HepG2 (cell line): Measurements from ENCODE around the gene TSHZ2. TPM values are rescaled to one million over a fixed set of nuclear protein-coding genes. Genes with fewer than 3 reads are reported as not detected.

ENCODE experiments used
- ATAC-seq: fragments of 200-7000 bp; cut with Tn5 transposase; 3 replicates; pipeline ENCODE4 v1.9.1; 2020; ENCODE audit warnings: mild to moderate bottlenecking, moderate library complexity
- BruUV-seq: library from RNA; stranded (reverse); fragments of 400-500 nt; replicated peaks from 2 replicates; lab custom pipeline; 2021; lab: Mats Ljungman, UMichigan
- CTCF ChIA-PET: fragments of 300-600 bp; formaldehyde crosslinking; extraction: SDS; loops from one replicate; lab custom pipeline; 2021; ENCODE audit warnings: low total read pairs, inconsistent platforms, low intra/inter-chr PET ratio; lab: Yijun Ruan, JAX
- POLR2A ChIA-PET: fragments of 350-600 bp; sonication (Branson Sonifier 250); formaldehyde crosslinking; loops from one replicate; lab custom pipeline; 2020; ENCODE audit warnings: antibody characterized with exemption, inconsistent platforms; lab: Yijun Ruan, JAX
- DNase-seq: peaks from one replicate; pipeline ENCODE4 v3.0.0-alpha.2; 2015; ENCODE audit warnings: low spot score
- FAIRE-seq: peaks from 3 replicates; lab custom pipeline; 2011; peaks lifted over from hg19 to GRCh38; lab: Jason Lieb, UNC
- H2AFZ ChIP-seq: one replicate; pipeline ENCODE4 v1.6.1; 2011; ENCODE audit warnings: low read length, inconsistent platforms
- H3K27ac ChIP-seq: fragments of 300-600 bp; 3 replicates; pipeline ENCODE4 v1.8.0; 2011; ENCODE audit warnings: mixed run types, mild to moderate bottlenecking, mixed read lengths, low read length, inconsistent platforms; ENCODE audit not compliant: insufficient read depth; ENCODE audit errors: extremely low read length
- H3K27me3 ChIP-seq, 2 experiments: fragments of 200-600 bp in 1 of 2; 2 replicates in 1 of 2; 3 replicates in 1 of 2; pipeline versions ENCODE4 v1.6.0 to v1.8.0; 2011; ENCODE audit warnings: low read length in 2 of 2, mild to moderate bottlenecking in 2 of 2, moderate library complexity in 2 of 2, inconsistent platforms in 1 of 2; ENCODE audit not compliant: insufficient read depth in 2 of 2, control insufficient read depth in 1 of 2
- H3K36me3 ChIP-seq, 2 experiments: fragments of 200-600 bp in 1 of 2; replicated peaks in 1 of 2; 2 replicates in 1 of 2; 3 replicates in 1 of 2; pipeline versions ENCODE4 v1.5.1 to v1.8.0; 2011; ENCODE audit warnings: low read length in 2 of 2, inconsistent platforms in 1 of 2; ENCODE audit not compliant: insufficient read depth in 2 of 2, control insufficient read depth in 1 of 2
- H3K4me1 ChIP-seq: 2 replicates; pipeline ENCODE4 v1.5.1; 2012; ENCODE audit warnings: low read length, inconsistent platforms; ENCODE audit not compliant: insufficient read depth
- H3K4me2 ChIP-seq: 2 replicates; pipeline ENCODE4 v1.6.0; 2011; ENCODE audit warnings: low read depth, low read length, inconsistent platforms
- H3K4me3 ChIP-seq, 3 experiments: fragments of 200-600 bp in 1 of 3; sonication (generic), shearing (Covaris generic) in 1 of 3; replicated peaks in 1 of 3; 2 replicates each; pipeline ENCODE4 v1.5.1; 2011 to 2016; ENCODE audit warnings: low read length in 3 of 3, inconsistent platforms in 2 of 3, low read depth in 2 of 3, mild to moderate bottlenecking in 2 of 3, control low read depth in 1 of 3, mixed read lengths in 1 of 3; ENCODE audit not compliant: insufficient read depth in 1 of 3
- H3K79me2 ChIP-seq: one replicate; pipeline ENCODE4 v1.6.1; 2011; ENCODE audit warnings: low read length, inconsistent platforms; ENCODE audit not compliant: insufficient read depth
- H3K9ac ChIP-seq: 2 replicates; pipeline ENCODE4 v1.6.0; 2011; ENCODE audit warnings: mild to moderate bottlenecking, low read depth, low read length, inconsistent platforms; ENCODE audit not compliant: insufficient read depth
- H3K9me3 ChIP-seq: 2 replicates; pipeline ENCODE4 v1.5.1; 2012; ENCODE audit warnings: mild to moderate bottlenecking, low read length
- H4K20me1 ChIP-seq: 2 replicates; pipeline ENCODE4 v1.6.0; 2011; ENCODE audit warnings: inconsistent platforms, mild to moderate bottlenecking, low read length, moderate library complexity; ENCODE audit not compliant: insufficient read depth
- ARNT ChIP-seq: fragments of 450-650 bp; IDR thresholded peaks from 2 replicates; pipeline ENCODE4 v1.6.1; 2017
- NFATC3 ChIP-seq: sonication (generic); formaldehyde crosslinking; IDR thresholded peaks from 2 replicates; pipeline ENCODE4 v1.5.1; 2020; ENCODE audit warnings: mild to moderate bottlenecking, missing genetic modification reagents
- RARG ChIP-seq: sonication (generic); formaldehyde crosslinking; IDR thresholded peaks from 2 replicates; pipeline ENCODE4 v1.4.0; 2020; ENCODE audit warnings: low read depth, mild to moderate bottlenecking, missing genetic modification reagents
- SMAD3 ChIP-seq: sonication (generic); formaldehyde crosslinking; IDR thresholded peaks from 2 replicates; pipeline ENCODE4 v1.4.0; 2020; ENCODE audit warnings: missing genetic modification reagents
- SUZ12 ChIP-seq: fragments of 150-350 bp; IDR thresholded peaks from 2 replicates; pipeline ENCODE4 v1.6.1; 2014; ENCODE audit warnings: low read depth, low read length
- ZNF10 ChIP-seq: sonication (generic); formaldehyde crosslinking; IDR thresholded peaks from 2 replicates; pipeline ENCODE4 v1.4.0; 2020; ENCODE audit warnings: mild to moderate bottlenecking, low read depth, missing genetic modification reagents, borderline replicate concordance
- WGBS: methylation state at CpG from one replicate; pipeline ENCODE4 v1.1.6; 2017; ENCODE audit warnings: low lambda C conversion rate; 5-methylcytosine and 5-hydroxymethylcytosine counted together
- in situ Hi-C: cut with HindIII; loops from 2 replicates; pipeline ENCODE4 v1.10.0; 2017; ENCODE audit warnings: low pct_unique_long_range_greater_than_20kb; ENCODE audit not compliant: extremely low pct_ligation_motif_present
- intact Hi-C: fragments of 100-400 bp; cut with micrococcal nuclease; formaldehyde crosslinking; loops from one replicate; pipeline ENCODE4 v1.10.0; 2022; ENCODE audit not compliant: unreplicated experiment
- polyA plus RNA-seq, 8 experiments: library from polyadenylated mRNA; depleted of rRNA in 3 of 8; stranded (reverse) in 7 of 8; unstranded in 1 of 8; fragments of >200 nt; fragmentation: Illumina TruSeq in 4 of 8; extraction: Trizol in 4 of 8; gene quantifications; 2 replicates each; pipeline versions ENCODE4 v1.2.1 to v1.2.3, GENCODE V29; 2011 to 2016; ENCODE audit warnings: low read depth in 4 of 8, missing spikeins in 1 of 8, mixed read lengths in 1 of 8; ENCODE audit not compliant: insufficient read depth in 1 of 8
- total RNA-seq, 5 experiments: library from RNA; depleted of rRNA; stranded (reverse); fragments of >200 nt; fragmentation: Illumina TruSeq; extraction: Trizol; gene quantifications; 2 replicates each; pipeline ENCODE4 v1.2.3, GENCODE V29; 2016; ENCODE audit warnings: low read depth in 1 of 5
- TF ChIP-seq, protein P1 (sequence below): IDR thresholded peaks from 2 replicates; pipeline ENCODE4 v1.6.1; 2016; ENCODE audit warnings: low read depth, missing genetic modification reagents, missing compliant biosample characterization
- TF ChIP-seq, protein P2 (sequence below): sonication (generic); formaldehyde crosslinking; IDR thresholded peaks from 2 replicates; pipeline ENCODE4 v1.4.0; 2020; ENCODE audit warnings: missing genetic modification reagents
- TF ChIP-seq, protein P3 (sequence below): sonication (generic); formaldehyde crosslinking; IDR thresholded peaks from 2 replicates; pipeline ENCODE4 v1.4.0; 2020; ENCODE audit warnings: missing genetic modification reagents, borderline replicate concordance
- TF ChIP-seq, protein P4 (sequence below): sonication (generic); formaldehyde crosslinking; IDR thresholded peaks from 2 replicates; pipeline ENCODE4 v1.5.0; 2020; ENCODE audit warnings: missing genetic modification reagents
- TF ChIP-seq, protein P5 (sequence below): sonication (generic); formaldehyde crosslinking; IDR thresholded peaks from 2 replicates; pipeline ENCODE4 v1.5.0; 2020; ENCODE audit warnings: missing genetic modification reagents
- TF ChIP-seq, protein P6 (sequence below): sonication (generic); formaldehyde crosslinking; IDR thresholded peaks from 2 replicates; pipeline ENCODE4 v1.4.0; 2020; ENCODE audit warnings: missing genetic modification reagents

Gene TSHZ2
- total and polyA plus RNA-seq, 2 of the 13 experiments (the other 11 are each of a cell fraction or from before 2014, with no cell fraction given): 0.01 TPM; not detected in 1

DNA sequence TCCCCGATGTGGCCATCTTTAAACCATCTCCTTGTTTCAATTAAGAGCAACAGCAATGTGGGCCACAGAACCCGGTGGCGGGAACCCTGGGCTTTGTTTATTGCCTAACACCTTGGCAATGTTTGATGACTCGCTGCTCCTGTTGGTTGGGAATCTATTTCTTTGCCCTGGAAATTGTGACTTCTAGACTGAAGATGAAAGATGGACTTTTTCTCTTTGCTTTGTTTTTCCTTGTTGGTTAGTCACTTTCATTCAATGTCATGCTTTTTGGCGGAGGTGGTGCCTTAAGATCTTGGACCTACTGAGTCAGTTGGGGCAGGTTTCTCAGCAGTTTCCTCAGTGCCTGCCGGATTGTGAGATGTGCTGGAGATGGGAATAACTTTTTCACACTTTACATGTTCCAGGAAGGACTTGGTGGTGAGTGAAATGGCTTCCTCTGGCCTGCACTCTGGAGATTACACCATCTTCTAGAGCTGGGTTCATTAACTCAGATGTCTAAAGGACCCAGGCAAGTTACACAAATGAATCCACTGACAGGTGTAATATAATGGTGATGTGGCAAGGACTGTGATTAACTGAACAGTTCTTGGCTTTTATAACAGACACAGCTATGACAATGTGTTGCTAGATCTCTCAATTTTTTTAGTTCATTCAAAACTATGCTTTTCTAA is 56.3 kb downstream of the TSHZ2 start:
- no peak overlapping the region for H3K4me3 ChIP-seq
- ChIA-PET CTCF (no interaction called here), POLR2A (no interaction called here)
- H2AFZ ChIP-seq: no peak overlapping the region
- FAIRE-seq: no peak
- H3K27me3 ChIP-seq: no peaks in the 10 kb centered on the region
- intact Hi-C loops: no loop called here
- H3K4me1 ChIP-seq: no peaks in the 10 kb centered on the region
- no peak overlapping the region for H3K27ac ChIP-seq
- ATAC-seq: no peak
- H4K20me1 ChIP-seq: no peaks in the 10 kb centered on the region
- in situ Hi-C loops: no loop called here
- H3K9ac ChIP-seq: no peak overlapping the region
- no peak for DNase-seq
- WGBS: 36% methylated on average over 6 of the region's 6 CpGs
- no peak overlapping the region for H3K4me2 ChIP-seq
- BruUV-seq: no TSS peak
- no peaks in the 10 kb centered on the region for H3K9me3 ChIP-seq
- H3K79me2 ChIP-seq: no peaks in the 10 kb centered on the region
- H3K36me3 ChIP-seq: no peaks in the 10 kb centered on the region
- TF ChIP-seq, protein P1, sequence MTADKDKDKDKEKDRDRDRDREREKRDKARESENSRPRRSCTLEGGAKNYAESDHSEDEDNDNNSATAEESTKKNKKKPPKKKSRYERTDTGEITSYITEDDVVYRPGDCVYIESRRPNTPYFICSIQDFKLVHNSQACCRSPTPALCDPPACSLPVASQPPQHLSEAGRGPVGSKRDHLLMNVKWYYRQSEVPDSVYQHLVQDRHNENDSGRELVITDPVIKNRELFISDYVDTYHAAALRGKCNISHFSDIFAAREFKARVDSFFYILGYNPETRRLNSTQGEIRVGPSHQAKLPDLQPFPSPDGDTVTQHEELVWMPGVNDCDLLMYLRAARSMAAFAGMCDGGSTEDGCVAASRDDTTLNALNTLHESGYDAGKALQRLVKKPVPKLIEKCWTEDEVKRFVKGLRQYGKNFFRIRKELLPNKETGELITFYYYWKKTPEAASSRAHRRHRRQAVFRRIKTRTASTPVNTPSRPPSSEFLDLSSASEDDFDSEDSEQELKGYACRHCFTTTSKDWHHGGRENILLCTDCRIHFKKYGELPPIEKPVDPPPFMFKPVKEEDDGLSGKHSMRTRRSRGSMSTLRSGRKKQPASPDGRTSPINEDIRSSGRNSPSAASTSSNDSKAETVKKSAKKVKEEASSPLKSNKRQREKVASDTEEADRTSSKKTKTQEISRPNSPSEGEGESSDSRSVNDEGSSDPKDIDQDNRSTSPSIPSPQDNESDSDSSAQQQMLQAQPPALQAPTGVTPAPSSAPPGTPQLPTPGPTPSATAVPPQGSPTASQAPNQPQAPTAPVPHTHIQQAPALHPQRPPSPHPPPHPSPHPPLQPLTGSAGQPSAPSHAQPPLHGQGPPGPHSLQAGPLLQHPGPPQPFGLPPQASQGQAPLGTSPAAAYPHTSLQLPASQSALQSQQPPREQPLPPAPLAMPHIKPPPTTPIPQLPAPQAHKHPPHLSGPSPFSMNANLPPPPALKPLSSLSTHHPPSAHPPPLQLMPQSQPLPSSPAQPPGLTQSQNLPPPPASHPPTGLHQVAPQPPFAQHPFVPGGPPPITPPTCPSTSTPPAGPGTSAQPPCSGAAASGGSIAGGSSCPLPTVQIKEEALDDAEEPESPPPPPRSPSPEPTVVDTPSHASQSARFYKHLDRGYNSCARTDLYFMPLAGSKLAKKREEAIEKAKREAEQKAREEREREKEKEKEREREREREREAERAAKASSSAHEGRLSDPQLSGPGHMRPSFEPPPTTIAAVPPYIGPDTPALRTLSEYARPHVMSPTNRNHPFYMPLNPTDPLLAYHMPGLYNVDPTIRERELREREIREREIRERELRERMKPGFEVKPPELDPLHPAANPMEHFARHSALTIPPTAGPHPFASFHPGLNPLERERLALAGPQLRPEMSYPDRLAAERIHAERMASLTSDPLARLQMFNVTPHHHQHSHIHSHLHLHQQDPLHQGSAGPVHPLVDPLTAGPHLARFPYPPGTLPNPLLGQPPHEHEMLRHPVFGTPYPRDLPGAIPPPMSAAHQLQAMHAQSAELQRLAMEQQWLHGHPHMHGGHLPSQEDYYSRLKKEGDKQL (CRISPR knock-in tag): no peak
- TF ChIP-seq, protein P2, sequence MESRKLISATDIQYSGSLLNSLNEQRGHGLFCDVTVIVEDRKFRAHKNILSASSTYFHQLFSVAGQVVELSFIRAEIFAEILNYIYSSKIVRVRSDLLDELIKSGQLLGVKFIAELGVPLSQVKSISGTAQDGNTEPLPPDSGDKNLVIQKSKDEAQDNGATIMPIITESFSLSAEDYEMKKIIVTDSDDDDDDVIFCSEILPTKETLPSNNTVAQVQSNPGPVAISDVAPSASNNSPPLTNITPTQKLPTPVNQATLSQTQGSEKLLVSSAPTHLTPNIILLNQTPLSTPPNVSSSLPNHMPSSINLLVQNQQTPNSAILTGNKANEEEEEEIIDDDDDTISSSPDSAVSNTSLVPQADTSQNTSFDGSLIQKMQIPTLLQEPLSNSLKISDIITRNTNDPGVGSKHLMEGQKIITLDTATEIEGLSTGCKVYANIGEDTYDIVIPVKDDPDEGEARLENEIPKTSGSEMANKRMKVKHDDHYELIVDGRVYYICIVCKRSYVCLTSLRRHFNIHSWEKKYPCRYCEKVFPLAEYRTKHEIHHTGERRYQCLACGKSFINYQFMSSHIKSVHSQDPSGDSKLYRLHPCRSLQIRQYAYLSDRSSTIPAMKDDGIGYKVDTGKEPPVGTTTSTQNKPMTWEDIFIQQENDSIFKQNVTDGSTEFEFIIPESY: no peak
- TF ChIP-seq SUZ12: no peak
- TF ChIP-seq SMAD3 (CRISPR knock-in tag): no peak
- TF ChIP-seq, protein P3, sequence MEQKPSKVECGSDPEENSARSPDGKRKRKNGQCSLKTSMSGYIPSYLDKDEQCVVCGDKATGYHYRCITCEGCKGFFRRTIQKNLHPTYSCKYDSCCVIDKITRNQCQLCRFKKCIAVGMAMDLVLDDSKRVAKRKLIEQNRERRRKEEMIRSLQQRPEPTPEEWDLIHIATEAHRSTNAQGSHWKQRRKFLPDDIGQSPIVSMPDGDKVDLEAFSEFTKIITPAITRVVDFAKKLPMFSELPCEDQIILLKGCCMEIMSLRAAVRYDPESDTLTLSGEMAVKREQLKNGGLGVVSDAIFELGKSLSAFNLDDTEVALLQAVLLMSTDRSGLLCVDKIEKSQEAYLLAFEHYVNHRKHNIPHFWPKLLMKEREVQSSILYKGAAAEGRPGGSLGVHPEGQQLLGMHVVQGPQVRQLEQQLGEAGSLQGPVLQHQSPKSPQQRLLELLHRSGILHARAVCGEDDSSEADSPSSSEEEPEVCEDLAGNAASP (CRISPR knock-in tag): no peak
- TF ChIP-seq, protein P4, sequence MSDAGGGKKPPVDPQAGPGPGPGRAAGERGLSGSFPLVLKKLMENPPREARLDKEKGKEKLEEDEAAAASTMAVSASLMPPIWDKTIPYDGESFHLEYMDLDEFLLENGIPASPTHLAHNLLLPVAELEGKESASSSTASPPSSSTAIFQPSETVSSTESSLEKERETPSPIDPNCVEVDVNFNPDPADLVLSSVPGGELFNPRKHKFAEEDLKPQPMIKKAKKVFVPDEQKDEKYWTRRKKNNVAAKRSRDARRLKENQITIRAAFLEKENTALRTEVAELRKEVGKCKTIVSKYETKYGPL (CRISPR knock-in tag): no peak
- TF ChIP-seq NFATC3 (CRISPR knock-in tag): no peak
- TF ChIP-seq RARG (CRISPR knock-in tag): no peak
- TF ChIP-seq, protein P5, sequence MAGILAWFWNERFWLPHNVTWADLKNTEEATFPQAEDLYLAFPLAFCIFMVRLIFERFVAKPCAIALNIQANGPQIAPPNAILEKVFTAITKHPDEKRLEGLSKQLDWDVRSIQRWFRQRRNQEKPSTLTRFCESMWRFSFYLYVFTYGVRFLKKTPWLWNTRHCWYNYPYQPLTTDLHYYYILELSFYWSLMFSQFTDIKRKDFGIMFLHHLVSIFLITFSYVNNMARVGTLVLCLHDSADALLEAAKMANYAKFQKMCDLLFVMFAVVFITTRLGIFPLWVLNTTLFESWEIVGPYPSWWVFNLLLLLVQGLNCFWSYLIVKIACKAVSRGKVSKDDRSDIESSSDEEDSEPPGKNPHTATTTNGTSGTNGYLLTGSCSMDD: no peak
- TF ChIP-seq ARNT: no peak
- TF ChIP-seq, protein P6, sequence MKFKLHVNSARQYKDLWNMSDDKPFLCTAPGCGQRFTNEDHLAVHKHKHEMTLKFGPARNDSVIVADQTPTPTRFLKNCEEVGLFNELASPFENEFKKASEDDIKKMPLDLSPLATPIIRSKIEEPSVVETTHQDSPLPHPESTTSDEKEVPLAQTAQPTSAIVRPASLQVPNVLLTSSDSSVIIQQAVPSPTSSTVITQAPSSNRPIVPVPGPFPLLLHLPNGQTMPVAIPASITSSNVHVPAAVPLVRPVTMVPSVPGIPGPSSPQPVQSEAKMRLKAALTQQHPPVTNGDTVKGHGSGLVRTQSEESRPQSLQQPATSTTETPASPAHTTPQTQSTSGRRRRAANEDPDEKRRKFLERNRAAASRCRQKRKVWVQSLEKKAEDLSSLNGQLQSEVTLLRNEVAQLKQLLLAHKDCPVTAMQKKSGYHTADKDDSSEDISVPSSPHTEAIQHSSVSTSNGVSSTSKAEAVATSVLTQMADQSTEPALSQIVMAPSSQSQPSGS (CRISPR knock-in tag): no peak
- TF ChIP-seq ZNF10 (CRISPR knock-in tag): no peak
